Measurements from ENCODE around the gene UBXN1. TPM values are rescaled to one million over a fixed set of nuclear protein-coding genes. Genes with fewer than 3 reads are reported as not detected.

The UBXN1 gene
- total RNA-seq, 3 donors from 2014 or later, result 204 to 248 (median 239) TPM

GRCh38 chr11:62671608-62672389 lies 7.1 kb downstream of the UBXN1 start, which contains the start of the genes LBHD1 and UQCC3:
Gene LBHD1 (minus strand): TSS chr11:62672267. CDS start chr11:62670031, 2,236 bp downstream.
Gene UQCC3 (plus strand): TSS chr11:62671673. CDS start chr11:62671746, 73 bp downstream.
- Histone ChIP-seq H3K9me3 (no peaks in the 10 kb centered on the region), H3K36me3 (no peaks in the 10 kb centered on the region), H3K27me3 (no peaks in the 10 kb centered on the region), H3K27ac (peak within 1 kb of the TSS; percentile 90 to 93), H3K4me1 (peaks cover 4 to 16% of the 10 kb centered on the region in 2 donors), H3K4me3 (peak within 1 kb of the TSS; percentile 77 to 84 (median 80))
- peak; percentile 49 for TF ChIP-seq POLR2A (IDR thresholded peaks at IDR 0.05)
- peak; percentile 34 to 69 (median 50) for TF ChIP-seq POLR2AphosphoS5 (IDR thresholded peaks at IDR 0.05)
- TF ChIP-seq CTCF (IDR thresholded peaks at IDR 0.05), result no peak
- DNase-seq (ENCODE audit: low spot score in 2 of 2), result peak; percentile 72 to 75
- intact Hi-C loops (cut with DNase I; ENCODE audit: low total_unique reads), result loop anchor here (1.0 kb wide), 1 partner anchor 23 kb away; no protein-coding TSS in a partner anchor

- peak overlapping the region; percentile 90 to 93 for H3K27ac ChIP-seq
- no peaks in the 10 kb centered on the region for H3K9me3 ChIP-seq
- no peak for DNase-seq (ENCODE audit: low spot score in 2 of 2)
- no peaks in the 10 kb centered on the region for H3K36me3 ChIP-seq
- no peak for TF ChIP-seq CTCF (IDR thresholded peaks at IDR 0.05)
- TF ChIP-seq POLR2A (IDR thresholded peaks at IDR 0.05), result no peak
- no peak for TF ChIP-seq POLR2AphosphoS5 (IDR thresholded peaks at IDR 0.05)
- intact Hi-C loops (cut with DNase I; ENCODE audit: low total_unique reads), result no loop called here
- peak overlapping the region; percentile 77 to 84 (median 80) for H3K4me3 ChIP-seq
- H3K27me3 ChIP-seq, result no peaks in the 10 kb centered on the region
- H3K4me1 ChIP-seq, result peaks cover 10 to 22% of the 10 kb centered on the region in 2 donors
Observed at GRCh38 chr11:62671236-62671607, 7.7 kb downstream of the UBXN1 start.

- no peak for TF ChIP-seq POLR2AphosphoS5 (IDR thresholded peaks at IDR 0.05)
- TF ChIP-seq POLR2A (IDR thresholded peaks at IDR 0.05), result no peak
- TF ChIP-seq CTCF (IDR thresholded peaks at IDR 0.05), result no peak
- Histone ChIP-seq H3K27me3 (no peaks in the 10 kb centered on the region), H3K4me1 (peaks cover 10 to 23% of the 10 kb centered on the region in 2 donors), H3K9me3 (no peaks in the 10 kb centered on the region), H3K36me3 (no peaks in the 10 kb centered on the region), H3K27ac (no peak overlapping the region), H3K4me3 (no peak overlapping the region)
- no peak for DNase-seq (ENCODE audit: low spot score in 2 of 2)
- intact Hi-C loops (cut with DNase I; ENCODE audit: low total_unique reads), result no loop called here
Observed at GRCh38 chr11:62669420-62670161, 9.3 kb downstream of the UBXN1 start.

GRCh38 chr11:62667460-62667859 lies 11.4 kb downstream of the UBXN1 start:
- no peak for TF ChIP-seq CTCF (IDR thresholded peaks at IDR 0.05)
- TF ChIP-seq POLR2AphosphoS5 (IDR thresholded peaks at IDR 0.05), result no peak
- no peak for TF ChIP-seq POLR2A (IDR thresholded peaks at IDR 0.05)
- intact Hi-C loops (cut with DNase I; ENCODE audit: low total_unique reads), result no loop called here
- peak overlapping the region in 1 of 3 donors; percentile 83 for H3K4me3 ChIP-seq
- no peaks in the 10 kb centered on the region for H3K9me3 ChIP-seq
- peak overlapping the region in 1 of 2 donors; percentile 5 for H3K27ac ChIP-seq
- H3K4me1 ChIP-seq, result peaks cover 10 to 19% of the 10 kb centered on the region in 2 donors
- H3K36me3 ChIP-seq, result no peaks in the 10 kb centered on the region
- DNase-seq (ENCODE audit: low spot score in 2 of 2), result no peak
- no peaks in the 10 kb centered on the region for H3K27me3 ChIP-seq

All from breast epithelium (tissue), 4 donors.